Fibroblast of lung (primary cell): ENCODE results near the gene FCRLB.

Experiments used
- EZH2 ChIP-seq: IDR thresholded peaks from 2 replicates; pipeline ENCODE4 v1.5.1; 2012; ENCODE audit warnings: low read length, control low read depth, mild to moderate bottlenecking; ENCODE audit errors: missing control alignments
- TF ChIP-seq, protein P1 (sequence below), 2 donors: IDR thresholded peaks in 1 of 2; conservative IDR thresholded peaks in 1 of 2; 1 replicate in 1 of 2; 2 replicates in 1 of 2; pipeline ENCODE4 v1.5.1; 2011 to 2012; ENCODE audit warnings: low read length in 2 of 2, control low read depth in 1 of 2, inconsistent platforms in 1 of 2, low read depth in 1 of 2, mild to moderate bottlenecking in 1 of 2

DNA sequence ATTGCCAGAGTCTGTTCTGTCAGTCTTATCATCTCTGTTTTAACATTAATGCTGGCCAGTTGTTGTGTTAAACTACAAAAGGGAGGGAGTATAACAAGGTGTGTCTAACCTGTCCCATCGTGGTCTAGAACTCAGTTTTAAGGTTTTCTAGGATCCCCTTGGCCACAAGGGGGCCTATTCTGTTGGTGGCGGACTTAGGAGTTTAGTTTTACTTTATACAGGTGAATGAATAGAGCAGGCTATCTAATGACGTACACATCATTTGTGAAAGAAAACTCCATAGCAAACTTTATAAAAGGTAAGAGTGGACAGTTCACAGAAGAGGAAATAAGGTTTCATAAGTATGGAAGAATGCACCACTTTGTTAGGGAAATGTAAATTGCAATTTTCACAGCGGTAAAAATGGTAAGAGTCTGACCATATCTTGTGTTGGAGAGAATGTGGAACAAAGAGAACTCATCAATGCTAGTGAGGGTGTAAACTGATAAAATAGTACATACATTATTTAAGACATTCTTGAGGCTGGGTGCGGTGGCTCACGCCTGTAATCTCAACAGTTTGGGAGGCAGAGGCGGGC is 42.3 kb downstream of the FCRLB start:
- TF ChIP-seq, protein P1, sequence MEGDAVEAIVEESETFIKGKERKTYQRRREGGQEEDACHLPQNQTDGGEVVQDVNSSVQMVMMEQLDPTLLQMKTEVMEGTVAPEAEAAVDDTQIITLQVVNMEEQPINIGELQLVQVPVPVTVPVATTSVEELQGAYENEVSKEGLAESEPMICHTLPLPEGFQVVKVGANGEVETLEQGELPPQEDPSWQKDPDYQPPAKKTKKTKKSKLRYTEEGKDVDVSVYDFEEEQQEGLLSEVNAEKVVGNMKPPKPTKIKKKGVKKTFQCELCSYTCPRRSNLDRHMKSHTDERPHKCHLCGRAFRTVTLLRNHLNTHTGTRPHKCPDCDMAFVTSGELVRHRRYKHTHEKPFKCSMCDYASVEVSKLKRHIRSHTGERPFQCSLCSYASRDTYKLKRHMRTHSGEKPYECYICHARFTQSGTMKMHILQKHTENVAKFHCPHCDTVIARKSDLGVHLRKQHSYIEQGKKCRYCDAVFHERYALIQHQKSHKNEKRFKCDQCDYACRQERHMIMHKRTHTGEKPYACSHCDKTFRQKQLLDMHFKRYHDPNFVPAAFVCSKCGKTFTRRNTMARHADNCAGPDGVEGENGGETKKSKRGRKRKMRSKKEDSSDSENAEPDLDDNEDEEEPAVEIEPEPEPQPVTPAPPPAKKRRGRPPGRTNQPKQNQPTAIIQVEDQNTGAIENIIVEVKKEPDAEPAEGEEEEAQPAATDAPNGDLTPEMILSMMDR (conservative IDR thresholded peaks at IDR 0.05 in 1 of 2, IDR thresholded peaks at IDR 0.05 in 1 of 2; ENCODE audit: low read depth in 1 of 2, low read length in 2 of 2), result peak; percentile 31 to 49
- TF ChIP-seq EZH2, result no peak
